ENCODE results near the gene FLG2.
"Not testable (repeated sequence)": the region's sequence is repeated elsewhere in the genome, so short reads cannot be mapped to it uniquely, and the experiment has no call there.

- TF ChIP-seq CTCF, POLR2A (IDR thresholded peaks at IDR 0.05): not testable (repeated sequence)
These were observed 51.8 kb downstream of the FLG2 start for GRCh38 chr1:152307970-152308369.
